HG02759 (cell line): ENCODE measurements around the gene PLCH2.

Experiments
- ATAC-seq: cut with Tn5 transposase; IDR thresholded peaks from one replicate; pipeline ENCODE4 v1.9.1; 2021; ENCODE audit warnings: mild to moderate bottlenecking, moderate library complexity; ENCODE audit not compliant: unreplicated experiment

PLCH2 gene, protein sequence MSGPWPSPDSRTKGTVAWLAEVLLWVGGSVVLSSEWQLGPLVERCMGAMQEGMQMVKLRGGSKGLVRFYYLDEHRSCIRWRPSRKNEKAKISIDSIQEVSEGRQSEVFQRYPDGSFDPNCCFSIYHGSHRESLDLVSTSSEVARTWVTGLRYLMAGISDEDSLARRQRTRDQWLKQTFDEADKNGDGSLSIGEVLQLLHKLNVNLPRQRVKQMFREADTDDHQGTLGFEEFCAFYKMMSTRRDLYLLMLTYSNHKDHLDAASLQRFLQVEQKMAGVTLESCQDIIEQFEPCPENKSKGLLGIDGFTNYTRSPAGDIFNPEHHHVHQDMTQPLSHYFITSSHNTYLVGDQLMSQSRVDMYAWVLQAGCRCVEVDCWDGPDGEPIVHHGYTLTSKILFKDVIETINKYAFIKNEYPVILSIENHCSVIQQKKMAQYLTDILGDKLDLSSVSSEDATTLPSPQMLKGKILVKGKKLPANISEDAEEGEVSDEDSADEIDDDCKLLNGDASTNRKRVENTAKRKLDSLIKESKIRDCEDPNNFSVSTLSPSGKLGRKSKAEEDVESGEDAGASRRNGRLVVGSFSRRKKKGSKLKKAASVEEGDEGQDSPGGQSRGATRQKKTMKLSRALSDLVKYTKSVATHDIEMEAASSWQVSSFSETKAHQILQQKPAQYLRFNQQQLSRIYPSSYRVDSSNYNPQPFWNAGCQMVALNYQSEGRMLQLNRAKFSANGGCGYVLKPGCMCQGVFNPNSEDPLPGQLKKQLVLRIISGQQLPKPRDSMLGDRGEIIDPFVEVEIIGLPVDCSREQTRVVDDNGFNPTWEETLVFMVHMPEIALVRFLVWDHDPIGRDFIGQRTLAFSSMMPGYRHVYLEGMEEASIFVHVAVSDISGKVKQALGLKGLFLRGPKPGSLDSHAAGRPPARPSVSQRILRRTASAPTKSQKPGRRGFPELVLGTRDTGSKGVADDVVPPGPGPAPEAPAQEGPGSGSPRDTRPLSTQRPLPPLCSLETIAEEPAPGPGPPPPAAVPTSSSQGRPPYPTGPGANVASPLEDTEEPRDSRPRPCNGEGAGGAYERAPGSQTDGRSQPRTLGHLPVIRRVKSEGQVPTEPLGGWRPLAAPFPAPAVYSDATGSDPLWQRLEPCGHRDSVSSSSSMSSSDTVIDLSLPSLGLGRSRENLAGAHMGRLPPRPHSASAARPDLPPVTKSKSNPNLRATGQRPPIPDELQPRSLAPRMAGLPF (N-terminal part only)

DNA sequence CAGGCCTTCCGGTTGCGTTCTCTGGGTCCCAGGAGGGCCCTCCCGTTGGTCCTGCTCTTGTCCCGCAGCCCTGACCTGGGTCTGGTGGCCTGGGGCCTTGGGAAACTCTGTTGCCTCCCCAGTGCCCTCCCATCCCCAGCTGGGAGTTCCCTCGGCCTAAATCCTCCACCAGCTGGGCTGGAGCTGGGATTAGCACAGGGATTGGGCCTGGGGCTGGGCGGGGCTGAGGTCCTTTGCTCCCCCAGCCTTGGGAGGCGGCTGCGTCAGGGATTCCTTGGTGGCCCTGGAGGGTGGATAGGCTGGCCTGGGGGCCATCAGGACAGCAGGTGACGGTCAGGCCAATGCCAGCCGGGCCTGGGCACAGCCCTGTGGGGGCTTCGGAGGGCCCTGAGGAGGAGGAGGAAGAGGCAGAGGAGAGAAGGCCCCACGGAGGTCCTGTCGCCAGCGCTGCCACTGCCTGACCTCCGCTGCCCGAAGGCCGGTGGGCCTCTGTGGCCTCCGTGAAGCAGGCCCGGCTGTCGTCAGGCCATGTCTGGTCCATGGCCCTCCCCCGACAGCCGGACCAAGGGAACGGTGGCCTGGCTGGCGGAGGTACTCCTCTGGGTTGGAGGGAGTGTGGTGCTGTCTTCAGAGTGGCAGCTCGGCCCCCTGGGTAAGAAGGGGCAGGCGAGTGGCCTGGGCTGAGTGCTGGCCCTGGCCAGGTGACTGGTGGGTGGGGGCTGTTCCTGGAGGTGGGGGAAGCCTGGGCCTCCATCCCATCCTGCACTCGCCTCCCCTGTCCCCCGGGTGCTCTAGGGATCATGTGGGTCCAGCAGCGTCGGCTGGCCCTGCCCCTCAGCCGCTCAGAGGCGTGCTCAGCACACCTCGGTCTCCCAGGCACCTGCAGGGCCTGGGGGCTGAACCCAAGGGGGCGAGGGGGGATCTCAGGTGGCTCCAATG is at the start of gene PLCH2:
PLCH2 (plus strand) TSS at position 229 of the 939 bp plus-strand sequence; CDS start at position 529, 300 bp downstream.
- ATAC-seq, result no peak

DNA sequence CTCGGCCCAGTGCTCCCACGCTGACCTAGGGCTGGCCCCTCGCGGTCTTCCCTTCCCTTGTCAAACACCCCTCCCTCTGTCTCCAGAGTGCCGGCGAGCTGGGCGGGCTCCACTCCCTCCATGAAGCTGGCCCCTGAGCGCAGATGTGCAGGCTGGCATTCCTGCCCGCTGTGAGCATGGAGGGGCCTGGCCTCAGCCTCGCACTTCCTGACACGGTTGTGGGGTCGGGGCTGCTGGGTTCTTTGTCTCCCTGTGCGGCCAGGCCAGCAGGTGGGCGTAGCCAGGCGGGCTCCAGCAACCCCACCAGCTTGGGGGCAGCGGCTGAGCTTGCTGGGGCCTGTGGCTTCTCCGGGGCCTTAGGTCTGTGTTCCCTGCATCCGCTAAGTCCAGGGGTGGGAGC is 49.5 kb upstream of the PLCH2 start:
- ATAC-seq, result no peak

DNA sequence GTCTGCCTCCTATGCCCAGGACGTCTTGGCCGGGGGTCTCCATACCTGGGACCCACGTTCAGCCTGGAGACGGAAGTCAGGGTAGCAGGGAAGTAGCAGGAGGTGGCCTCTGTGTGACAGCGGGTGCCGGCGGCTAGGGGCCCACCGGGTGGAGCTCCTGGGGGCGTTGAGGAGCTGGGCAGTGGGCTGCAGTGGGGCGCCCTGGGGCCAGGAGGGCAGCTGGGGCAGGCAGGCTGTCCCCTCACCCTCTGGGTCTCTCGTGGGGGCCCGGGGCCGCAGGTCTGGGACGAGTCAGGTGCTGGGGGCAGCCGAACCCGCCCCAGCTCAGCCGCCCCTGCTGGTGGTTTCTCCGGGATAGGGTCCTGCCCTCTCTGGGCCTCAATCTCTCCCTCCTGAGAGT is 49.0 kb upstream of the PLCH2 start:
- ATAC-seq, result no peak

DNA sequence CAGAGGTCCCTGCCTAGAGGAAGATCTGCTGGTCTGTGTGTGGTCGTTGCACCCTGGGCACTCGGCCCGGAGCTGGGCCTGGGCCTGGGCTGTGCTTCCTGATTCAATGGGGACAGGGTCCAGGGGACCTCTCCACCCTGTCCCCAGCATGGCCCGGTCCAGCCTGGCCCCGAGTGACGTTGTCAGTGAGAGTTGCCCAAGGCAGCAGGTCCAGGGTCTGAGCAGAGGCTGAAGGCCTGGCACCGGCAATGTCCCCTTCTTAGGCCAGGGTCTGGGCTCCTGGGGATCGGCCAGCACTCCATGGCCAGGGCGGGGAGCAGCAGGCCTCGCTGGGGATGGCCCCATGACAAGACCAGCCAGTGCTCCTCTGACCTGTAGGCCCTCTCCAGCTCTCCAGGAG is 48.1 kb upstream of the PLCH2 start:
- ATAC-seq, result no peak

DNA sequence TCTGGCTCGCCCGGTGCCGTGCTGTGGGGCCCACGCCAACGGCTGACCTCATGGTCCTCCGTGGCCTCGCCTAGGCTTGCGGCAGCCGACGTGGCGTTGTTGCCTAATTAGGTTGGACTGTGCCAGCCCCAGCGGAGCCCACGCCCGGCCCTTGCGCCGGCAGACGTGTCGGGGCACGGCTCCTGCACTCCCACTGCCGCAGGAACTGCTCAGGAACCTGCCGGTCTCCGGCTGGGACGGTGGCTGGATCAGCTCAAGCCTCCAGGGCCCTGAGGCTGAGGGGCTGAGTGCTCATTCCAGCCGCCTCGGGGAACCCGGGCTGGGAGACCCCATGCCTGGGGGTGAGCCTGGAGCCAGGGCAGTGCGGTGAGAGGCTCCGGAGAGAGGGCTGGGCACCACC is 47.6 kb upstream of the PLCH2 start:
- no peak for ATAC-seq

DNA sequence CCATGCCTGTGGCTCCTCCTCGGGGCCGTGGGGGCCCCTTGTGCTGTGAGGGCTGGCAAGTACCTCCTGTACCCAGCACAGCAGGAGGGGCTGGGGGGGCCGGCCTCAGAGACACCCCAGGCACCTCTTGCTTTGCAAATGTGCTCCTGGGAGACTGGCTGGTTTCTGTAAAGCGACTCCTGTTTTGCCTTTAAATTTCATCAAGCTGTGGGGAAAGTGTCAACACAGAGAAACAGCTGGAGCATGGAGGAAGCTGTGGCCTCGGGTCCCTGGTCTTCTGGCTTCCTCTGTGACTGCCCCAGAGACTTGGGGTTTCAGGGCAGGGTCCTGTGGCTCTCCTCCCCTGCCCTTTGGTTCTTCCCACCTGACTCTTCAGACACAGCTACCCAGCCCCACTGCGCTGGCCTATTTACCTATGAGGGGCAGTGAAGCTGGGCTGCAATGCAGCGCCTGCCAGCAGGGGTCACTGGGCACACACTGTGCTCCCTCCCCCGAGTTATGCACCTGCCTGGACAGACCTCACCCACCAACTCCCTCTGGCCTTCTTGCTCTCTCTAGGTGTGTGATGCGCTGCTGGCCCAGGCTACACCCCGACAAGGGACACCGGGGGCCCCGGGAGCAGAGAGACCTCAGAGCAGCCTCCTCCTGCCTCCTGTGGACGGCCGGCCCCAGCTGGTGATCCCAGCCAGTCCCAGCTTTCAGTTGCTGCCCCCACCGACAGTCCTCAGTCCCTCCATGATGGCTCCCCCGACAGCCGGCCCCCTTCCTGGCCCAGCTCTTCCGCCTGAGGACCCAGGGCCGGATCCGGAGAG is 46.1 kb upstream of the PLCH2 start:
- ATAC-seq, result no peak

DNA sequence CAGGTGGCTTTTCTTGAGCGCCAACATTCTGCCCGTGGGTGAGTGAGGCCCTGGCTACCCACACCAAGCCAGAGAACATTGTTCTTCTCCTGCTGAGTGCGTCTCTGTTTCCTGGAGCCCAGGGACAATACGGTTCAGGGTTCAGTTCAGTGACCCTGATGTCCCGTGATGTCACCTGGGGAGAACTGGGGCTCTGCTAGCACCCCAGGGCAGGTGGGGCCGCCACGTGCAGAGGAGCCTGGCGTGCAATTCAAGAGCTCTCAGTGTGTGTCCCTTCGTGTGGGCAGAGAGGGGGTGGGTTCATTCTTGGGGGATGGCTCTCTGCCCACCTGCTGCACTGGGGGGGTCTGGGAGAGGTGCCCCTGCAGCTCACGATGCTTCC is 45.5 kb upstream of the PLCH2 start:
- no peak for ATAC-seq

DNA sequence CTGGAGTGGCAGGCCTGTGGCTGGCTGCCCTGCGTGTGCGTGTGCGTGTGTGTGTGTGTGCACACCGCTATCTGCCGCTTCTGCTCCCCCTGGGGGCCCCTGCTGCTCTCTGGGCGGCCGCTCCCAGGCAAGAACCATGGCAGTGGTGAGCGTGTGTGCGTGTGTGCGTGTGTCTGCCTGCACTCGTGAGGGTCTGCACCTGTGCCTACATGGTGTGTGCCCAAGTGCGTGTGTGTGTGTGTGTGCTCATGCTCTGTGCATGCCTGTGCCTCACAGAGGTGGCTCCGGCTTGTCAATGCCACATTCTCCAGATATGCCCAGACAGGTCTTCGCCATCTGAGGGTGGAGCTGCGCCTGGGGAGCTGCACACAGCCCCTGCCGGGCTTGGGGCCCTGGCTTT is 45.0 kb upstream of the PLCH2 start:
- no peak for ATAC-seq

DNA sequence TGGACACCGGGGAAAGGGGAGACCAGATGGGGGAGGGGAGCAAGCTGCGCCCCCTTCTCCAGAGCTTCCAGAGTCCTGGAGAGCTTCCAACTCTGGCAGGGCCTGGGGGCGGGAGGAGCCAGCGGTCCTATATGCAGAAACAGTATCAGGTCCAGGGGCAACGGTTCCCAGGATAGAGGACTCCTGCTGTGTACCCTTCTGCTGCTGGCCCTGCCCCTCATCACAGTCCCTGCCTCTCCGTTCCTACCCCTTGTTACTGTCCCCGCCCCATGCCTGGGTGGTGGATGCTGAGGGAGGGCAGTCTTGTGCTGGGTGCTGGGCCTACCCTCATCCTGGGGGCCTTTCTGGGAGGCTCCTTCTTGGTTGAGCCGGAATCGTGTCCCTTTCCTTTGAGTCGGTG is 44.6 kb upstream of the PLCH2 start:
- ATAC-seq, result no peak

DNA sequence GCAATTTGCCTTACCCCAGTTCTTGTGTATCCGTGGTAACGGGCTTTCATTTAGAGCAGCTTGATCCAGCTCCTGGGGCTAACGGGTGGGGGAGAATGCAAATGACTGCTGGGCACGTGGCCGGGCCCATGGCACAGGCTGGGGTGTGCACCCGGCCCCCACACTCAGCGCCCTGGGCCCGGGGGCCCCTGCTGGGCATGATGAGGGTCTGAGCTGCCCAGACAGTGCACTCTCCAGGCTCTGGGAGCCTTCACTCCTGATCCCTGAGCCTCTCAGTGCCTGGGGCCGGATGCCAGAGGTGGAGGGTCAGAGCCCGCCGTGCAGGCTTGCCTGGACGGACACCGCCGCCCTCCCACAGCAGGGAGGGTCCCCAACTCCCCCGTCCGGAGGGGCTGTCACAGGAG is 43.6 kb upstream of the PLCH2 start:
- no peak for ATAC-seq

DNA sequence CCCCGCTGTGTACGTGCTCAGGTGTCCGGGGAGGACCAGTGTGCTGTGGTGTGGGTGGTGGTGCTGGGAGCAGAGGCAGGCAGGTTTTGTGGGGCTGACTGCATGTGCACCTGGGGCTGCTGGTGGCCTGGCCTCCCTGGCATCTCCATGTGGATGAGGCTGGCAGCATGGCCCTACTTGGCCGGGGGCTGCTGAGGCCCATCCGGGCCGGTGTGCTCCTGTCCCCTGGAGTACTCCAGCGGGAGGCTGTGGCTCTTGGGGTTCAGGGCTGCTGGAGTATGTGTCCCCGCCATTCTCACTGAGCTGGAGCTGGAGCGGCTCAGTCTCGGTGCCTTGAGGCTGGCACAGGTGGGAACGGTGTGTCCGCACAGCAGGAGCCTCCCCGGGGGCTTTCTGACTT is 42.9 kb upstream of the PLCH2 start:
- ATAC-seq, result no peak

DNA sequence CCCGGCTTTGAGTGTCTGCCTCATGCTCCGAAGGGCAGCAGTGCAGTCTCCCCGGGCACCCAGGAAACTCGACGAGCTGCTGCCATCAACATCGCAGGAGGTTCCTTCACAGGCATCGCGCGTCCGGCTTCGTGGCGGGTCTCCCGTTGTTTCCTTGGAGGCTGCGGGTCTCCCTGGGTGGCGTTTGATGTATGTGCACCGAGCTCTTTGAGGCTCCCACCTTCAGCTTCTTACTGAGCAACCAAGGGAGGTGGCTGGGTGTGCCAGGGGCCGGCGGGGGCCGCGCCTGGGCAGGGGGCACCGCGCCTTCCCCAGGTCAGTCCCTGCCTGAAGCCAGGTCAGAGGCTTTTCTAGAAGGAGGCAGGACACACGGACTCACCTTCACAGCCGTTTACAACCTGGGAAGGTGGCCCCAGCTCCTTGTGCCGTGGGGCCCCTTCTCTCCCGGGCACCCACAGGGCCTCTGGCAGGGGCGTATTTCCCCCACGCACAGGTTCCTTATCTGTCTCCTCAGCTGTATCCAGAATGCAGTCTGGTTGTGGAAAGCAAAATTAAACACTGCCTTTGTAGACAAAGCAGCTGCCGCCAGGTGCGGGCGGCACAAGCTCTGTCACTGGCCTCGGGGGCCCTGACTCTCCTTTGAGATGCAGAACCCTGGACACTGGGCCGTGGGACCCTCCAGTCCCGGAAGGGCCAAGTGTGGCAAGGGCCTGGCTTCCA is 42.0 kb upstream of the PLCH2 start:
- ATAC-seq, result no peak

DNA sequence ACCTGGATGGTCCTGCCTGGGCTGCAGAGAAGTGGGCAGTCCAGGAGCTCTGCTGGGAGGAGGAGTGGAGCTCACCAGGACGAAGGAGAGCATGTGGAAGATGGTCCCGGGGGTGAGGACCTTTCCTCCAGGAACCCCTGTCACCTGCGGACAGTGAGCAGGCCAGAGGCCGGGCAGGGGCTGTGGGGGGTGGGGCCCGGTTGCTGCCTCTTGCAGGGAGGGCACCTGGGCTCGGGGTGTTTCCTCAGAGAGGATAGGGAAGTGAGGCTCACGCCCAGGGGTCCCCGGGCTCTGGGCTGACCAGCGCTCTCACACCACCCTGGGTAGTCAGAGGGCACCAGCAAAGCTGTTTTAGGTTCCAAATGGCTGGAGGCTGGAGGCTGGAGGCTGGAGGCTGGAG is 41.0 kb upstream of the PLCH2 start:
- no peak for ATAC-seq

DNA sequence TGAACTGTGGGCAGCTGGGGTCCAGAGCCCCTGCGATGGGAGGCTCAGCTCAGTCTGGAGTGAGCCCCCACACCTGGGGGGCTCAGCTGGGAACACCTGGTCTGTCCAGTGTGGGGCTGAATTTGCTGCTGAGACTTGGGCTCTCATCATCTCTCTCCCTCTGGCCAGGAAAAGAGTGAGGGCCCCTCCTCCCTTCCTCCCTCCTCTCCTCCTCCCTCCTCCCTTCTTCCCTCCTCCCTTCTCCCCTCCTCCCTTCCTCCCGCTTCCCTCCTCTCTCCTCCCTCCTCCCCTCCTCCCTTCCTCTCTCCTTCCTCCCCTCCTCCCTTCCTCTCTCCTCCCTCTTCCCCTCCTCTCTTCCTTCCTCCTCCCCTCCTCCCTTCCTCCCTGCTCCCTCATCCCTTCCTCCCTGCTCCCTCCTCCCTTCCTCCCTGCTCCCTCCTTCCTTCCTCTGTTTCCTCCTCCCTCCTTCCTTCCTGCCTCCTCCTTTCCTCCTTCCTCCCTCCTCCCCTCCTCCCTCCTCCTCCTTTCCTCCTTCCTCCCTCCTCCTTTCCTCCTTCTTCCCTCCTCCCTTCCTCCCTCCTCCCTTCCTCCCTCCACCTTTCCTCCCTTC is 40.2 kb upstream of the PLCH2 start:
- ATAC-seq, result no peak

DNA sequence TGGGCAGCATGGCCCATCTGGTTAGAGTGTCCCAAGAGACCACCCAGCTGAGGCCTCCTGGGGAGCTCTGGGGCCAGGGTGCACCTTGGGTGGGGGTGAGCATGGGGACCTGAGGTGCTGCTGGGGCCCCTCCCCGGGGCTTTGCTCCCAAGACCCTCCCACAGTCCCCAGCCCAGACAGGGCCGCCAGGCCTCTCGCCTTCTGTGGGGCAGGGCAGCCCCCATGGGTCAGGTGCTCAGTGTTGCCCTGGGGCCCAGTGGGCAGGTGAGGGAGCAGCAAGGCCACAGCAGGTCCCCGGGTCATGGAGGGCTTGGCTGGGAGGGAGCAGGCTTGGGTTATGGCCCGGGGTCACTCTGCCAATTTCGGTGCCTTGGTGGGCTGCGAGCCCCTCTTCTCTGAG is 39.2 kb upstream of the PLCH2 start:
- no peak for ATAC-seq

DNA sequence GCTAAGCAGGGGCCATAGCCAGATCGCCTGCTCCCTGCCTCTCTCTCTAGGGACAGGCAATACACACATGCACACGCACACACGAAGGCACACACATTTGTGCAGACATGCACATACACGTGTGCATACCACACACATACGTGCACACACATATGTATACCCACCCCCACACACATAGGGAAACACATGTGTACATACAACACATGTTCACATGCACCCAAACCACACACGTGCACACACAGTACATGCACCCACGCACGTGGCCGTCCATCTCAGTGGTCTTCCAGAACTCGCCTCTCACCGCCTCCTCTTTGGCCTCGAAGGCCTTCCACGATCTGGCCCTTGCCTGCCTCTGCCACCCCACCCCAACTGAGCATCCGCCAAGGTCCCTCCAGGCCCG is 38.5 kb upstream of the PLCH2 start:
- no peak for ATAC-seq

DNA sequence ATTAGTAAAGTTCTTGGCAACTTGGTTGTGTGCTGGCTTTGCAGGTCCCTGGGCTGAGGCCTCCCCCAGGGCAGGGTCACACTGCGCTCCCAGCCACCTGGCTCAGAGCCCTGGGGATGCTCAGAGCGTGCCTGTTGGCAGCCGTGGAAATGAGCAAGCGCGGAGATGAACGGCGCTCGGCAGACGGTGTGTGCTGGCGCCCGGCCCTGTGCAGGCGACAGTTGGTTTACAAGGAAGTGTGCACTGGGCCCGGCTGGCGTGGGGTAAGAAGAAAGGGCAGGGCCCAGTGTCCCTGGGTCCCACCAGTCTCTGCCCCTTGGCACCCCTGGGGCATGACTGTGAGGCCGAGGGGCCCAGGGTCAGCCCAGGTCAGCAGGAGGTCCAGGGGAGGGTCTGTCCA is 38.1 kb upstream of the PLCH2 start:
- ATAC-seq, result no peak

DNA sequence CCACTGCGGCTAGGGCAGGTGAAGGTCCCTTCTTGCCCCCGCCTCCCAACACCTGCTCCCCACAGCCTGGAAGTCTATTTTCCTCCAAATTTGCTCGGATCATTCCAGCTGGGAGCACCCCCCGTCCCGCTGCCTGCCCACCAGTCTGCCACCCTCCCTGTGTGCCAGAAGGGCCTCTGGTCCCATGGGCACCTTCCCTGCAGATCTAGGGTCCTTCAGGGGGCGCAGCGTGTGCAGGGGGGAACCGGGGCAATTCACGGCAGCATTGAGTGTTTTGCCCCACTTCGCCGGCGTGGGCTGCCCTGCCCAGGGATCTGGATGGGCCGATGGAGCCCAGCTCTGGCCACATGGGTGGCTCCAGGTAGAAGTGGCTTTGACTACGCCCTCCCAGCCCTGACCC is 37.4 kb upstream of the PLCH2 start:
- ATAC-seq, result no peak
